Ovary (tissue), 3 donors: ENCODE results near the gene CEP131.

Experiments used
- EP300 ChIP-seq: sonication (generic); formaldehyde crosslinking; IDR thresholded peaks from one replicate; pipeline ENCODE4 v1.6.1; 2017; ENCODE audit warnings: antibody characterized with exemption
- POLR2A ChIP-seq: fragments of 450-650 bp; IDR thresholded peaks from one replicate; pipeline ENCODE4 v1.6.1; 2017; ENCODE audit warnings: antibody characterized with exemption, mild to moderate bottlenecking, moderate library complexity
- TF ChIP-seq, protein P1 (sequence below), 3 donors: fragments of 450-650 bp in 2 of 3; fragments of 200-600 bp in 1 of 3; IDR thresholded peaks; one replicate each; pipeline versions ENCODE4 v1.5.1 to v1.8.0; 2016 to 2022; ENCODE audit warnings: antibody characterized with exemption in 3 of 3, mild to moderate bottlenecking in 1 of 3
- donor health status: DM: no; HTN: no; CAD: no.

DNA sequence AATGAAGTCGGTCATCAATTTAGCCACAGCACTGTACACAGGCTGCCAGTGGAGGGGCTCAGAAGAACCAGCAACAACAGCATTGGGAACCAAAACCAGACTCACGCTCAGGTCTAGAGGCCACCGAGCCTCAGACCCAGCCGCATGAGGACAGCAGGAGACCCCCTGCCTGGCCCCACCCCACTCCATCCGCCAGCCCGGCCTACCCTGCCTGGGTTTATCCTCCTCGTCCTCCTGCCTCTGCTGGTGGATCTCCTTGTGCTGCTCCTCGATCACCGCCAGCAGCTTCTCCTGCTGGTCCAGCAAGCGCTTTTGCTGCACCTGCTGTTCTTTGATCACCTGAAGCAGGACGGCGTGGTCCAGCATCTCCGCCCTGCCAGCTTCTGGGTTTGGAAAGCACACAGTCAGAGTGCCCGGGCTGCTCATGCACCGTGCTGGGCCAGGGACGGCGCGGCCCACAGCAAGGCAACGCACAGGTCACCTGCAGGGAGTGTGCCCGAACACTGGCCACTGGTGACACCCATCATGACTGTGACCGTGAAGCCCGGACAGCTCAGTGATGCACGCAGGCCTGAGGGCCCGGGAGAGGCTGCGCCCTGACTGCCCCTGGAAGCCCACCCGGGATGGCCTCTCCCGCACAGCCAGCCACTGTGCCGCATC lies 24.0 kb upstream of the CEP131 start:
- TF ChIP-seq, protein P1, sequence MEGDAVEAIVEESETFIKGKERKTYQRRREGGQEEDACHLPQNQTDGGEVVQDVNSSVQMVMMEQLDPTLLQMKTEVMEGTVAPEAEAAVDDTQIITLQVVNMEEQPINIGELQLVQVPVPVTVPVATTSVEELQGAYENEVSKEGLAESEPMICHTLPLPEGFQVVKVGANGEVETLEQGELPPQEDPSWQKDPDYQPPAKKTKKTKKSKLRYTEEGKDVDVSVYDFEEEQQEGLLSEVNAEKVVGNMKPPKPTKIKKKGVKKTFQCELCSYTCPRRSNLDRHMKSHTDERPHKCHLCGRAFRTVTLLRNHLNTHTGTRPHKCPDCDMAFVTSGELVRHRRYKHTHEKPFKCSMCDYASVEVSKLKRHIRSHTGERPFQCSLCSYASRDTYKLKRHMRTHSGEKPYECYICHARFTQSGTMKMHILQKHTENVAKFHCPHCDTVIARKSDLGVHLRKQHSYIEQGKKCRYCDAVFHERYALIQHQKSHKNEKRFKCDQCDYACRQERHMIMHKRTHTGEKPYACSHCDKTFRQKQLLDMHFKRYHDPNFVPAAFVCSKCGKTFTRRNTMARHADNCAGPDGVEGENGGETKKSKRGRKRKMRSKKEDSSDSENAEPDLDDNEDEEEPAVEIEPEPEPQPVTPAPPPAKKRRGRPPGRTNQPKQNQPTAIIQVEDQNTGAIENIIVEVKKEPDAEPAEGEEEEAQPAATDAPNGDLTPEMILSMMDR (IDR thresholded peaks at IDR 0.05) = no peak
- TF ChIP-seq POLR2A (no peak), EP300 (no peak)
